NCI-H748 treated with DMSO at 0.1 percent for 48 hours (cell line): ENCODE data around the gene RAB3GAP2.
"Not testable (repeated sequence)": the region's sequence is repeated elsewhere in the genome, so short reads cannot be mapped to it uniquely, and the experiment has no call there.

Experiments used
- DNase-seq: peaks from one replicate; lab custom pipeline; 2025; lab: John Stamatoyannopoulos, UW

The RAB3GAP2 gene

GRCh38 chr1:220272047-220272840 lies at the start of gene RAB3GAP2:
TSS of gene RAB3GAP2 (minus strand) at chr1:220272453. CDS start at chr1:220272337, 116 bp downstream.
- DNase-seq: peak; percentile 88

- DNase-seq: no peak
These were observed 49.5 kb upstream of the RAB3GAP2 start for GRCh38 chr1:220321758-220322157.

- DNase-seq: no peak
These were observed 48.5 kb upstream of the RAB3GAP2 start for GRCh38 chr1:220320709-220321108.

GRCh38 chr1:220318673-220319072 lies 46.4 kb upstream of the RAB3GAP2 start:
- DNase-seq: no peak

- DNase-seq: no peak
These were observed 44.9 kb upstream of the RAB3GAP2 start for GRCh38 chr1:220317161-220317560.

- no peak for DNase-seq
These were observed 44.1 kb upstream of the RAB3GAP2 start for GRCh38 chr1:220316305-220316704.

- DNase-seq: no peak
These were observed 43.0 kb upstream of the RAB3GAP2 start for GRCh38 chr1:220315070-220315839.

GRCh38 chr1:220313576-220313975 lies 41.3 kb upstream of the RAB3GAP2 start:
- DNase-seq: no peak

- DNase-seq: not testable (repeated sequence)
These were observed 37.9 kb upstream of the RAB3GAP2 start for GRCh38 chr1:220310147-220310546.

- DNase-seq: no peak
These were observed 35.4 kb upstream of the RAB3GAP2 start for GRCh38 chr1:220307607-220308006.

- no peak for DNase-seq
These were observed 34.1 kb upstream of the RAB3GAP2 start for GRCh38 chr1:220306339-220306738.

- no peak for DNase-seq
These were observed 31.6 kb upstream of the RAB3GAP2 start for GRCh38 chr1:220303871-220304270.

- DNase-seq: no peak
These were observed 29.4 kb upstream of the RAB3GAP2 start for GRCh38 chr1:220301630-220302029.

- no peak for DNase-seq
These were observed 28.3 kb upstream of the RAB3GAP2 start for GRCh38 chr1:220300442-220301121.

- DNase-seq: no peak
These were observed 27.1 kb upstream of the RAB3GAP2 start for GRCh38 chr1:220299337-220299736.

GRCh38 chr1:220298470-220299205 lies 26.4 kb upstream of the RAB3GAP2 start:
- no peak for DNase-seq

- no peak for DNase-seq
These were observed 24.7 kb upstream of the RAB3GAP2 start for GRCh38 chr1:220296981-220297380.

GRCh38 chr1:220294846-220295301 lies 22.6 kb upstream of the RAB3GAP2 start:
- no peak for DNase-seq

GRCh38 chr1:220291580-220291979 lies 19.3 kb upstream of the RAB3GAP2 start:
- no peak for DNase-seq

- no peak for DNase-seq
These were observed 18.0 kb upstream of the RAB3GAP2 start for GRCh38 chr1:220290140-220290761.

- no peak for DNase-seq
These were observed 14.9 kb upstream of the RAB3GAP2 start for GRCh38 chr1:220287129-220287528.
